HepG2 (cell line): ENCODE results near the gene JSRP1. TPM values are rescaled to one million over a fixed set of nuclear protein-coding genes. Genes with fewer than 3 reads are reported as not detected.
A peak's percentile ranks its signal among the peaks of the same experiment; 100 is the strongest.

Source experiments
- AGO2 ChIP-seq: fragments of 200-400 bp; formaldehyde crosslinking; optimal IDR thresholded peaks from 2 replicates; pipeline ENCODE3; 2017; ENCODE audit warnings: mild to moderate bottlenecking, low read depth, low read length, moderate library complexity
- AKAP8 ChIP-seq: sonication (generic); formaldehyde crosslinking; IDR thresholded peaks from 2 replicates; pipeline ENCODE4 v1.5.1; 2020; ENCODE audit warnings: mild to moderate bottlenecking, missing genetic modification reagents
- BORCS8-MEF2B ChIP-seq: sonication (generic); formaldehyde crosslinking; IDR thresholded peaks from 2 replicates; pipeline ENCODE4 v1.8.0; 2022; ENCODE audit warnings: mild to moderate bottlenecking, missing genetic modification reagents
- CTCF ChIP-seq: sonication (generic); formaldehyde crosslinking; IDR thresholded peaks from 2 replicates; pipeline ENCODE4 v1.5.0; 2020; ENCODE audit warnings: mild to moderate bottlenecking, missing genetic modification reagents, moderate library complexity
- DNMT3B ChIP-seq: conservative IDR thresholded peaks from 2 replicates; pipeline ENCODE4 v1.6.1; 2016; ENCODE audit warnings: missing biosample characterization, control low read depth
- FOSL1 ChIP-seq: sonication (generic); formaldehyde crosslinking; IDR thresholded peaks from 2 replicates; pipeline ENCODE4 v1.9.0; 2021; ENCODE audit warnings: missing genetic modification reagents, borderline replicate concordance
- HDAC2 ChIP-seq: sonication (generic); formaldehyde crosslinking; IDR thresholded peaks from 2 replicates; pipeline ENCODE4 v1.4.0; 2020; ENCODE audit warnings: missing genetic modification reagents
- KDM1A ChIP-seq: IDR thresholded peaks from 2 replicates; pipeline ENCODE4 v1.6.1; 2016; ENCODE audit warnings: missing compliant biosample characterization
- NFYB ChIP-seq: sonication (generic); formaldehyde crosslinking; IDR thresholded peaks from 2 replicates; pipeline ENCODE4 v1.4.0; 2020; ENCODE audit warnings: missing genetic modification reagents
- RAD21 ChIP-seq: fragments of 450-650 bp; formaldehyde crosslinking; IDR thresholded peaks from 2 replicates; pipeline ENCODE4 v1.5.0; 2020; ENCODE audit warnings: mild to moderate bottlenecking
- RERE ChIP-seq: IDR thresholded peaks from 2 replicates; pipeline ENCODE4 v1.6.1; 2016; ENCODE audit warnings: low read depth, missing genetic modification reagents, missing compliant biosample characterization
- SIX1 ChIP-seq: sonication (generic); formaldehyde crosslinking; IDR thresholded peaks from 2 replicates; pipeline ENCODE4 v1.4.0; 2020; ENCODE audit warnings: missing genetic modification reagents, borderline replicate concordance
- SOX13 ChIP-seq, 3 experiments: fragments of 450-650 bp in 1 of 3; sonication (generic) in 1 of 3; formaldehyde crosslinking in 1 of 3; IDR thresholded peaks in 2 of 3; conservative IDR thresholded peaks in 1 of 3; 2 replicates each; pipeline versions ENCODE4 v1.5.0 to v1.6.1; 2016 to 2020; ENCODE audit warnings: antibody characterized with exemption in 1 of 3, mild to moderate bottlenecking in 1 of 3, missing compliant biosample characterization in 1 of 3, missing genetic modification reagents in 1 of 3, moderate library complexity in 1 of 3
- TOPORS ChIP-seq: sonication (generic); formaldehyde crosslinking; IDR thresholded peaks from 2 replicates; pipeline ENCODE4 v1.8.0; 2023; ENCODE audit warnings: mild to moderate bottlenecking, missing genetic modification reagents
- WIZ ChIP-seq: sonication (generic); formaldehyde crosslinking; IDR thresholded peaks from 2 replicates; pipeline ENCODE4 v1.5.1; 2020; ENCODE audit warnings: mild to moderate bottlenecking, missing genetic modification reagents
- ZBTB20 ChIP-seq: sonication (generic); formaldehyde crosslinking; IDR thresholded peaks from 2 replicates; pipeline ENCODE4 v1.8.1; 2023; ENCODE audit warnings: missing genetic modification reagents, low read depth, mild to moderate bottlenecking, borderline replicate concordance
- ZKSCAN8 ChIP-seq: IDR thresholded peaks from 2 replicates; pipeline ENCODE4 v1.6.1; 2016; ENCODE audit warnings: borderline replicate concordance, missing genetic modification reagents, missing compliant biosample characterization
- ZNF24 ChIP-seq: fragments of 450-650 bp; IDR thresholded peaks from 2 replicates; pipeline ENCODE4 v1.6.1; 2017; ENCODE audit warnings: antibody characterized with exemption, mild to moderate bottlenecking
- ZNF275 ChIP-seq: sonication (generic); formaldehyde crosslinking; IDR thresholded peaks from 2 replicates; pipeline ENCODE4 v1.8.0; 2022; ENCODE audit warnings: missing genetic modification reagents, mild to moderate bottlenecking, inconsistent platforms, borderline replicate concordance
- ZNF333 ChIP-seq: sonication (generic); formaldehyde crosslinking; IDR thresholded peaks from 2 replicates; pipeline ENCODE4 v1.4.0; 2020; ENCODE audit warnings: mild to moderate bottlenecking, missing genetic modification reagents, borderline replicate concordance
- ZNF569 ChIP-seq: sonication (generic); formaldehyde crosslinking; IDR thresholded peaks from 2 replicates; pipeline ENCODE4 v1.5.0; 2020; ENCODE audit warnings: mild to moderate bottlenecking, missing genetic modification reagents, moderate library complexity, borderline replicate concordance
- ZNF883 ChIP-seq: sonication (generic); formaldehyde crosslinking; IDR thresholded peaks from 2 replicates; pipeline ENCODE4 v1.5.1; 2020; ENCODE audit warnings: mild to moderate bottlenecking, missing genetic modification reagents; ENCODE audit errors: not compliant biosample characterization
- polyA plus RNA-seq, 8 experiments: library from polyadenylated mRNA; depleted of rRNA in 3 of 8; stranded (reverse) in 7 of 8; unstranded in 1 of 8; fragments of >200 nt; fragmentation: Illumina TruSeq in 4 of 8; extraction: Trizol in 4 of 8; gene quantifications; 2 replicates each; pipeline versions ENCODE4 v1.2.1 to v1.2.3, GENCODE V29; 2011 to 2016; ENCODE audit warnings: low read depth in 4 of 8, missing spikeins in 1 of 8, mixed read lengths in 1 of 8; ENCODE audit not compliant: insufficient read depth in 1 of 8
- total RNA-seq, 5 experiments: library from RNA; depleted of rRNA; stranded (reverse); fragments of >200 nt; fragmentation: Illumina TruSeq; extraction: Trizol; gene quantifications; 2 replicates each; pipeline ENCODE4 v1.2.3, GENCODE V29; 2016; ENCODE audit warnings: low read depth in 1 of 5

The JSRP1 gene
- total and polyA plus RNA-seq, 2 of the 13 experiments (the other 11 are each of a cell fraction or from before 2014, with no cell fraction given): 0.16 to 0.38 TPM

- TF ChIP-seq TOPORS: no peak
- TF ChIP-seq ZNF333: no peak
- TF ChIP-seq WIZ (CRISPR knock-in tag): no peak
- TF ChIP-seq DNMT3B (CRISPR knock-in tag): no peak
- TF ChIP-seq AGO2: peak; percentile 75
- no peak for TF ChIP-seq FOSL1 (CRISPR knock-in tag)
- TF ChIP-seq ZNF275 (CRISPR knock-in tag): no peak
- no peak for TF ChIP-seq SIX1 (CRISPR knock-in tag)
- no peak for TF ChIP-seq ZNF883 (CRISPR knock-in tag)
- TF ChIP-seq CTCF (CRISPR knock-in tag): peak; percentile 92
- no peak for TF ChIP-seq ZBTB20 (CRISPR knock-in tag)
- TF ChIP-seq SOX13 (IDR thresholded peaks at IDR 0.05): no peak
- no peak for TF ChIP-seq SOX13 (CRISPR knock-in tag; conservative IDR thresholded peaks at IDR 0.05 in 1 of 2, IDR thresholded peaks at IDR 0.05 in 1 of 2)
- no peak for TF ChIP-seq ZNF569 (CRISPR knock-in tag)
- TF ChIP-seq HDAC2: no peak
- TF ChIP-seq BORCS8-MEF2B (CRISPR knock-in tag): no peak
- no peak for TF ChIP-seq RERE (CRISPR knock-in tag)
- peak; percentile 77 for TF ChIP-seq RAD21 (CRISPR knock-in tag)
- no peak for TF ChIP-seq ZKSCAN8 (CRISPR knock-in tag)
- no peak for TF ChIP-seq ZNF24
- no peak for TF ChIP-seq NFYB (CRISPR knock-in tag)
- TF ChIP-seq AKAP8 (CRISPR knock-in tag): no peak
- TF ChIP-seq KDM1A: no peak
Observed at GRCh38 chr19:2274931-2275535, 18.8 kb upstream of the JSRP1 start (continued).
